Measurements from ENCODE around the gene PRICKLE2. TPM values are rescaled to one million over a fixed set of nuclear protein-coding genes. Genes with fewer than 3 reads are reported as not detected.

The PRICKLE2 gene
- total and polyA plus RNA-seq, 3 donors from 2014 or later: 5.5 to 10.1 (median 9.1) TPM

DNA sequence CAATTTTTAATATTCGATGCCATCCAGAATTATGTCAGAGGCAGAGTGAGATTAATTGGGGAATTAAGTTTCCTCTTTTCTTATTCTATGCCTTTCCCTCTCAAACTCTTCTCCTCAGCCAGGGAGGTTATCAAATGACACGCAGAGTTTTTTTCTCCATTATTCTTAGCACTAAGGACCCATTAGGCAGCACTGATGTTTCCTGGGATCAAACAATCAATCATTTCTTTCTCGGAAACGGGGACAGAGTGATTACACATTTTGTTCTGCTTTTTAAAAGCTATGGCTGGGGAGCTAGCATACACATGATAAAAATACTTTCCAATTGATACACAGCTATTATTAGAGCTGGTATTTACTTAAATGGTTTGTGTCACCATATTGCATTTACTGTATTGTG is 166.7 kb downstream of the PRICKLE2 start:
- Histone ChIP-seq H3K4me3 (no peak overlapping the region), H3K9me3 (no peaks in the 10 kb centered on the region), H3K4me1 (no peaks in the 10 kb centered on the region), H3K36me3 (ENCODE audit: low read depth, missing control alignments) (no peaks in the 10 kb centered on the region), H3K27me3 (no peaks in the 10 kb centered on the region), H3K27ac (no peak overlapping the region)
- intact Hi-C loops (cut with DNase I; ENCODE audit: low total_unique reads): no loop called here
- no peak for TF ChIP-seq POLR2A (IDR thresholded peaks at IDR 0.05)
- TF ChIP-seq, protein P1, sequence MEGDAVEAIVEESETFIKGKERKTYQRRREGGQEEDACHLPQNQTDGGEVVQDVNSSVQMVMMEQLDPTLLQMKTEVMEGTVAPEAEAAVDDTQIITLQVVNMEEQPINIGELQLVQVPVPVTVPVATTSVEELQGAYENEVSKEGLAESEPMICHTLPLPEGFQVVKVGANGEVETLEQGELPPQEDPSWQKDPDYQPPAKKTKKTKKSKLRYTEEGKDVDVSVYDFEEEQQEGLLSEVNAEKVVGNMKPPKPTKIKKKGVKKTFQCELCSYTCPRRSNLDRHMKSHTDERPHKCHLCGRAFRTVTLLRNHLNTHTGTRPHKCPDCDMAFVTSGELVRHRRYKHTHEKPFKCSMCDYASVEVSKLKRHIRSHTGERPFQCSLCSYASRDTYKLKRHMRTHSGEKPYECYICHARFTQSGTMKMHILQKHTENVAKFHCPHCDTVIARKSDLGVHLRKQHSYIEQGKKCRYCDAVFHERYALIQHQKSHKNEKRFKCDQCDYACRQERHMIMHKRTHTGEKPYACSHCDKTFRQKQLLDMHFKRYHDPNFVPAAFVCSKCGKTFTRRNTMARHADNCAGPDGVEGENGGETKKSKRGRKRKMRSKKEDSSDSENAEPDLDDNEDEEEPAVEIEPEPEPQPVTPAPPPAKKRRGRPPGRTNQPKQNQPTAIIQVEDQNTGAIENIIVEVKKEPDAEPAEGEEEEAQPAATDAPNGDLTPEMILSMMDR (IDR thresholded peaks at IDR 0.05): no peak
- DNase-seq: no peak
- WGBS, 2 donors: 68 to 76% methylated on average over 4 of the region's 4 CpGs

DNA sequence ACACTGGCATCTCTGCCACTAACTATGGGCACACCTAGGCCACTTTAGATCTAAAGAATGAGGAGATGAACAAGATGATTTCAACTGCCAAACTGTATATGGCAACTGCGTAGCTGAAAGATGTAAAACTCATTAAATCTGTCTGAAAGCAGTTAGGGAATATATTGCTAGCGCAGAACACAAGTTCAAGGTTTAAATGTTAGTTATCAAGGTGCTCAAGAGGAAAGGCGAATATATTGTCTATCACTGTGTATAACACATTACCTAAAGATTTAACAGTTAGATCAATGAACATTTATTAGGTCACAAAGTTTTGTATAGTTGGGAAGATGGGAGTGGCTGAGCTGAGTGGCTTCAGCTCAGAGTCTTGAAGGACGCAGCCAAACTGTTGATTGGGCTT is 168.0 kb downstream of the PRICKLE2 start:
- H3K27ac ChIP-seq: no peak overlapping the region
- TF ChIP-seq, protein P1 (IDR thresholded peaks at IDR 0.05): no peak
- TF ChIP-seq POLR2A (IDR thresholded peaks at IDR 0.05): no peak
- no peaks in the 10 kb centered on the region for H3K27me3 ChIP-seq
- H3K9me3 ChIP-seq: no peaks in the 10 kb centered on the region
- intact Hi-C loops (cut with DNase I; ENCODE audit: low total_unique reads): no loop called here
- 93 to 94% methylated on average over 4 of the region's 4 CpGs for WGBS, 2 donors
- DNase-seq: no peak
- no peak overlapping the region for H3K4me3 ChIP-seq
- no peaks in the 10 kb centered on the region for H3K4me1 ChIP-seq
- no peaks in the 10 kb centered on the region for H3K36me3 ChIP-seq (ENCODE audit: low read depth, missing control alignments)

DNA sequence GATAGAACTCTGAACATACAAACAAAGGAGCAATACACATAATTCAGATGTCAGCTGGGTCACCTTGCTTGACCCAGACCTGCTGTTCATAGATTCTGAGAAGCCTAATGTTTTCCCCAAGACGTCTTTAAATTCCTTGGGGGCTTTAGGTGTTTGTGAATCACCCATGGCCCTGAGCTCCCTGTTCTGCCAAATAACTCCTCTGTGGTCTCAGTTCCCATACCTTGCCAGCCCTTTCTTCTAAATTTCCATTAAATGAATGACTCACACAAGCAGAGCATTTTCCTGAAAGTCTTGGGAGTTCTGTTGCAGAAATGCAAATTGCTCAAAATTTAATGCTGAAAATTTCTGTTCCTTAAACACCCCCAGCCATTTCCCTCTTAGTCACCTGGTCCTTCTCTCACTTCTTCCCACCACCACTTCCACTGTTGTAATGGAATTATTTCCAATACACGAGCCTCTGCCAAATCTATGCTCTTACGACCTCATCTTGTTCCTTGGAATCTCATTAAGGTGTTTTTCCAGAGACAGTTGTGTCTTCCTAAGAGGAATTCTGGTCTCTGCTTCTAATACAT is 168.6 kb downstream of the PRICKLE2 start:
- TF ChIP-seq, protein P1 (IDR thresholded peaks at IDR 0.05): no peak
- TF ChIP-seq POLR2A (IDR thresholded peaks at IDR 0.05): no peak
- no peak overlapping the region for H3K4me3 ChIP-seq
- WGBS, 2 donors: 60 to 65% methylated on average over 3 of the region's 3 CpGs
- H3K27ac ChIP-seq: no peak overlapping the region
- H3K9me3 ChIP-seq: no peaks in the 10 kb centered on the region
- DNase-seq: no peak
- intact Hi-C loops (cut with DNase I; ENCODE audit: low total_unique reads): no loop called here
- no peaks in the 10 kb centered on the region for H3K27me3 ChIP-seq
- H3K4me1 ChIP-seq: no peaks in the 10 kb centered on the region
- H3K36me3 ChIP-seq (ENCODE audit: low read depth, missing control alignments): no peaks in the 10 kb centered on the region

DNA sequence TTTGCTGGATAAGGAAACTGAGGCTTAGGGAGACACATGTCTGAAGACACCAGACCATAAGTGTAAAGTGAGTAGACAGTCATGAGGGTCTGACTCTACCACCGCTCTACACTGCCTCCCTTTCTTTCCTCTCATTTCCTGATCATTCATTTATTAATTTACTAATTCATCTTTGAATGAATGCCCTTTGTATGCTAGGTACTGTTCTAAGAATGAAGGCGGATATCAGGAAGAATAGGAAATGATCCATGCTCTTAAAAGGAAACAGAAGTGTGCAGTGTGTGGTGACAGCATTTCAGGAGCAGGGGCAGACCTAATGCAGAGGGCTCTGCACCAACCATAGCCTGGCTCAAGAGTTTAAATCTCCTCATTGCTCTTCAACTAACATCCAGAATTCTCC is 170.2 kb downstream of the PRICKLE2 start:
- no peak overlapping the region for H3K4me3 ChIP-seq

More for the DNA sequence above, 170.2 kb downstream of the PRICKLE2 start:
- WGBS, 2 donors: 90 to 96% methylated on average over 2 of the region's 2 CpGs
- Histone ChIP-seq H3K9me3 (no peaks in the 10 kb centered on the region), H3K27ac (no peak overlapping the region), H3K27me3 (no peaks in the 10 kb centered on the region), H3K4me1 (no peaks in the 10 kb centered on the region), H3K36me3 (ENCODE audit: low read depth, missing control alignments) (no peaks in the 10 kb centered on the region)
- TF ChIP-seq POLR2A (IDR thresholded peaks at IDR 0.05): no peak
- TF ChIP-seq, protein P1 (IDR thresholded peaks at IDR 0.05): no peak
- intact Hi-C loops (cut with DNase I; ENCODE audit: low total_unique reads): no loop called here
- DNase-seq: no peak

Measured in testis (tissue), 3 donors.